GM19455 (cell line): ENCODE measurements around the gene PHF21A.
"Not testable (repeated sequence)": the region's sequence is repeated elsewhere in the genome, so short reads cannot be mapped to it uniquely, and the experiment has no call there.

Experiments used
- ATAC-seq: cut with Tn5 transposase; IDR thresholded peaks from one replicate; pipeline ENCODE4 v1.9.1; 2021; ENCODE audit not compliant: unreplicated experiment

The PHF21A gene

DNA sequence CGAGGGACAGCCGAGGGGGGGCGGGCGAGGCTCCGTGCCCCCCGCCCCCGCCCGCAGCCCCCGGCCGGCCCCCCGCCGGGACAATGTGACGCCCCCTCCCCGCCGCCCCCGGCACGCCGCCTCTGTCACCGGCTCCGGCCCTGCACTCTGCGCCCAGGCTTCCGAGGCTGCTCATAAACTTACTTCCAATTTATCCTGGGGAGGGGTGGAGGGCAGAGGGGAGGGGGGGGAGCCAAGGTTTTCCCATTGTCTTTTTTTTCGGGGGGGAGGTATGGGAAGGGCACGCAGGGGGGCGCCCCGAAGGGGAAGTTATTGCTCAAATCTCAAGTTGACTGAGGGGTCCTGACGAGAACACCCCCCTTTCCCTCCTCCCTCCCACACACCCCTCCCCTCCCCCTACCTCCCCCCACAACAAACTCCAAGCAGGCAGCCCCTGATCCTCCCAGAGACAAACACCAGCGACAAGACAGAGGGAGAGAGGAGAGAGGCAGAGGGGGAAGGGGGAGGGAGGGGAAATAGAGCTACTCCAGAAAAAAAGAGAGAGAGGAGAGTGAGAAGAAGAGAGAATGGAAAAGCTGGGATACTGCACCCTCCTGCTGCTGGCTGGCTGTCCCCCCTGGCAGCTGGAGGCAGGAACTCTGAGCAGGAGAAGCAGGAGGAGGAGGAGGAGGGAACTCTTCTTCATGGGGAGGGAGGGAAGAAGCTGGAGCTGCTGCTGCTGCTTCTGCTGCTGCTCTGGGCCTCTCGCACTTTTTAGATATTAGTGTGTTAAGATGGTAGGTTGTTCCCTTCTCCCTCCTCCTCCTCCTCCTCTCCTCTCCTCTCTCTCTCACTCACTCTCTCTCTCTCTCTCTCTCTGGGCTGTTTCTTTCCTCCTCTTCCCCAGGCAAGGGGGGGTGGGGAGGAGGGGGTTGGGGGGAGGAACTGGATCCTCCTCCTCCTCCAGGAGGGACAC is 631 bp downstream of the PHF21A start:
- ATAC-seq: no peak

DNA sequence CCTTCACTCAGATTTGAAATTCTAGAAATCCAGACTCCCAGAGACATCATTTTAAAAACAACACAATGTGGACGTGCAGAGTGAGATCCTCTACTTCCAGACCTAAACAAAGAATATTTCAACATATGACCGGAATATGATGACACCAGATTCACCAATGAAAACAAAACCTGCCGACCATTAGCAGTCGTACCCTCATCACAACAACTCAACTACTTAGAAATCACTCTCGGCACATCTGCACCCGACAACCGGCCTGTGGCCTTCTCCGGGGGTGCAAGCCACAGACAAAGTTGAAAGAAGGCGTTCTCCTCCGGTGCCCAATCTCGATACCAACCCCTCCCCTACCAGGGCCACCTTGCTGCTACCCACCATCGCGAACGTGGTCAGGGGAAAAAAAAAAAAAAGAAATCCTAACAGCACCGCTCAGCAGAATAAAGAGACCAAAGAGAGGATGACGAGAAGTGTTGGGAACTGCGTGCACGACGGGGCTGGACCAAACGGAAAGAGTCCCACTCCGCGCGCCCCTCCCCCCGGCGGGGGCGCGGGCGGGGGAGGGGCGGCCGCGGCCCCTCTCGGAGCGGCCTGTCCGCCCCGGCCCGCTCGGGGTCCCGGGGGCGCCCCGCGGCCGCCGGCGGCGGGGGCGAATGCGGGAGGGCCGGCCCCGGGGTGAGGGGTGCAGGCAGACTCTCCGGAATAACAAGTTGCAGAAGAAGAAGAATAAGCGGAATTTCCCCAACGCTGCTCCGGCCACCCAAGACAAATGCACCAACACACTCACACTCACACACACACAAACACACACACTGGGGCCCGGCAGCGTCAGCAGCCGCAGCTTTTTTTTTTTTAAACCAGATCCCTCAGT is 1.7 kb downstream of the PHF21A start:
- ATAC-seq: no peak

DNA sequence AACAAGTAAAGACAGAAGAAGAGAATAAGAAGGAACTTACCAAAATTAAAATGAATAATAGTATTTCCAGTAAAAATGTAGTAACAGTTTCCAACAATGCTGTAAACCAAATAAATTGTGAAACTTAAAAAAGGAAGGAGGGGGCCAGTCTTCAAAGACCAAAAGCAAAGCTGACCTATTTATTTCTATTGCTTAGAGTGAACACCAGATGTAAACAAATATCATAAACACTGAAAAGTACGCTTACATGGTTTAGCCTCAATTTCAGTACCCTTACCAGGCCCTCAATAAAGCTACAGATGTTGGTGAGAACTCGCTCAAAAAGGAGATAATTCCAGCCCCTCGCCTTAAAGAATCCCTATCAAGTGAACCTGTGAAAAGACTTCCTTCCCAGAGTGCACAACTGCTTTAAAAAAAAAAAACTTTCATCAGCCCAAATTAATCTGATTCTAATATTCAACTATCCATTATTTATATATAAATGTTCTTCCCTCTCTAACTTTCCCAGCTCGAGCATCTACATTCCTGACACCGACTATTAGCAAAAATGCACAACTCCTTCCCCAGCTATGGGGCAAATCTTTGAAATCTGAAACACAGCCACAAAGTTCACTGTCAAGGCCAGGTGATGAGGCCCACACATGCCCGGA is 2.4 kb downstream of the PHF21A start:
- no peak for ATAC-seq

DNA sequence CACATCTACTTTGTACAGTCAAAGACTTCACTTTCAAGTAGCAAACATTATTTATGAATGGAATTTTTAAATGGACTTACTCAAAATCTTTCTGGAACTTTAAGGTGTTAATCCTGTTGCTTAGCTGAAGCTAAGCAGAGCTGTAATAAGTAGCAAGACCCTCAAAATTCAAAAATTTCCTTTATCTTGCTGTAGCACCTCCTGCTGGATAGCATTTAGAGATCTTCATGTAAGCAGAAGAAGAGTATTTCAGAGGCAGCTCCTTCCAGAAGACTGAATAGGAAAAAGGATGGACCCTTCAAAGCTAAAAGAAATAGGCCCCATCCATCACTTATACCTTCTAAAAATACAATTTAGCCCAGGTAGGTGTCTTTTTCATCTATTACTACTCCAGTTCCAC is 3.4 kb downstream of the PHF21A start:
- no peak for ATAC-seq

DNA sequence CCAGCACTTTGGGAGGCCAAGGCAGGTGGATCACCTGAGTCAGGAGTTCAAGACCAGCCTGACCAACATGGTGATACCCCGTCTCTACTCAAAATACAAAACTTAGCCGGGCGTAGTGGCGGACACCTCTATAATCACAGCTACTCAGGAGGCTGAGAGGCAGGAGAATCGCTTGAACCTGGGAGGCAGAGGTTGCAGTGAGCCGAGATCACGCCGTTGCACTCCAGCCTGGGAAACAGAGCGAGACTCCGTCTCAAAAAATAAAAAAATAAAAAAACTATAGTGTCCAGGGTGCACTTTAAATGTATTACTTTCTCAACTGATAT is 4.6 kb downstream of the PHF21A start:
- not testable (repeated sequence) for ATAC-seq

DNA sequence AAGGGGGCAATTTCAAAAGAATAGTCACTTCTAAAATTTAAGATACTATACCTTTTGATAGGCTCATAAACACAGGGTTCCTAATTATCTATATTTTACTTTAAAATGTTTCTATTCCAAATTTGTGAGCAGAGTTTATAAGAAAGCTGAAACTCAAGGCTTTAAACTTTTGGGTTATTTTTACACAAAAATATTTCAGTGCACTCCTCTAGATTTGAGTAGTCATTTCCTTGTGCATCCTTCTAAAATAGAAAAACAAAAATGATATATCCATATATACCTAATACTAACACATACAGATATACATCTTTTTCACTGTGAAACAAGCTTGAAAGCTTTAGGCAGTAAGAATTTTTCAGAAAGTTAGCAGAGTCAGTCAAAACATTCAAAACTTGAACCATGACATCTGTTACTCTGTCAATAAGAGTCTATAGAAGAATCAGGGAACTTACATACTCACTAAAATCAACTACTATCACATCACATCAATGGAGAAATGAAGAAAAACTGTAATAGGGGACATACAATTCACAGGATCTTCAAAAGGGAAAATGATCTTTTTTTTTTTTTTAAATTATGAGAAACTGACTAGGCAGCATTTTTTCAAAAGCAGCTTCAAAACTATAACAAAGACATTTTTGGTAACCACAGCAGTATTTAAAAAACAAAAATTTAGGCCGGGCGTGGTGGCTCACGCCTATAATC is 5.1 kb downstream of the PHF21A start:
- no peak for ATAC-seq

DNA sequence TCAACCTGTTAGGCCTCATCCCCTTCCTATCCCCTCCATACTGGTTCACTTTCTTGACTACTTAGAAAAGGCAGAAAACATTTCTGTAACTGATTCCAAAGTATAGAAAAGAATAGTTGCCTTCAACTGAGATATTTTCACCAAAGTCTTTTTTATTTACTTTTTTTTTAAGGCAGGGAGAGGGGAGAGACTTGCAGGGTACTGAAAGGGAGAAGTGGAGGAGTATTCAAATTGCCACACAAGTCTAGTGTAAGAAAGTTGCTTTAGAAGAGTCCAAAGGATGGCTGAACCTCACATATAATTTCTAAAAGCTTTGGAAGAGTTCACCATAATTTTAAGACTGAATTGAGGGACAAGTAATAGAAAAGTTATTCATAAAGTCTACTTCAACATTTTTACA is 6.3 kb downstream of the PHF21A start:
- no peak for ATAC-seq

DNA sequence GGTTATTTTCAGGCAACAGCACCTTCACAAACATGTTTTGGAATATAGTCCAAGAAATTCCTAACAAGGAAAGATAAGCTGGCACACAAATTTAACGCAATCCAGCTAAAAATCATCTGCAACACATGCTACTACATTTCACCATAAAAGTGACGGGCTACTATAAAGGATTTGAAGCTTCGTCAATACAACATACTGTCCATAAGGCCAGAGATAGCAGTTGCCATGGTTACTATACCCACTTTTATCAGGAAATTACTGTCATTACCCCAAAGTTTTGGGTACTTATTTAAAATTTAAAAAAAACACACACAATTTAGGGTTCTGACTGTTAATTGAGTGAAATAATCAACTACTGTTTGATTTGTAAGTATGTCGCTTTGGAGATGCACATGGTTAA is 6.9 kb downstream of the PHF21A start:
- no peak for ATAC-seq

DNA sequence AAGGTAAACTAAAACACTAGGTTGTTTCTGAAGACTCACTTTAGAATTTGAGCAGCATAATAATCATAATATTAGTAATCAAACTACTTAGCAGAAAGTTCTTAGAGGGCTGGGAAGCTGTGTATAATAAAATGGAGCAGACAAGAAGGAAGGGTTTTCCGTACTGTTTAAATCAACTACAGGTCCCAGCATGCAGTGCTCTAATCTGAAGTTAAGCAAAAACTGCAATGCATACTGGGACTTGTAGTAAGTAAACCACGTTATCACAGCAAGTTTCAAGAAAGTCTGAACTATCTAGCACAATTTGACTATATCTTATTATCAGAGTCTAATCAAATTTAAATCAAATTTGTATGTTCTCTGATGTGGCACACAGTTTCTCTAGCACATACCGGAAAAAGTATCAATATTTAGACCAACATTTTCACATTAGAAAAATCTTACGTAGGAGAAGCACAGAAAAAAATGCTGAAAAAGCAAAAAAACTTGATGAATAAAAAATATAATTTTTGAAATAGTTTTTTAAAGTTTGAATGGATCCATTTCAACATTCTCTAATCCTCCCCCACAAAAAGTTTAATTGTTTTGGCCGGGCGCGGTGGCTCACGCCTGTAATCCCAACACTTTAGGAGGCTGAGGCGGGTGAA is 8.2 kb downstream of the PHF21A start:
- no peak for ATAC-seq

DNA sequence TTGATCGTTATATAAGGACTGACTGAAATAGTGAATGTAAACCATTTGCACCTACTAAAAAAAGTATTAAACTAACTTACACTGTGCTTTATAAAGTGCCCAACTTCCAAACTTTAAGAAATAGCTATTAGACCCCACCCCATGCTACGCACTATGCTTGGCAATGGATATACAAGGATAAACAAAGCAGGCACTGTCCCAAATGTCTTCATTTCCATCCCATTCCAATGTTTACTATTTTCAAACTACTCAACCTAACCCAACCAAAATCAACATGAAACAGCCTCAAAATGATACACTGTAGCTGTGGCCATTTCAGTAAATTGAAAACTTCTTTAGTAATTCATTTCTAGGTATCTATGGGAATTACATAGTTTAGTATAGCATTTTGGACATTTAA is 12.5 kb downstream of the PHF21A start:
- no peak for ATAC-seq

DNA sequence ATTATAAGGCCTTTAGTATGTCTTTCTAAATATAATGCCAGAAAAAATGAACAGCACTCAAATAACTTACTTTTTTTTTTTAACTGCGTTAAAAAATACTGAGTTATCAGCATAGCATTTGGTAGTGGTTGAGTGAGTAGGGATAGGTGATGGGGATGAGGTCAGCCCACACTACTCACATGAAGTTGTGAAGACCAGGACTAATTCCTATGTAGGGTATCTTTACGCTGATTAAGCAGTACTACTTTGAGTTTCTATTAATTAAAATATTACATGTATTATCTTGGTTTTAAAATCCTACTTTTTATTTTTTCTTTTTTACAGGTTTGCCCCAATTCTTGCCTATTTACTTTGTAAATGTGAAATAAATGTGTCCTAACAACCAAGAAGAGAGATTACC is 13.5 kb downstream of the PHF21A start:
- ATAC-seq: no peak

DNA sequence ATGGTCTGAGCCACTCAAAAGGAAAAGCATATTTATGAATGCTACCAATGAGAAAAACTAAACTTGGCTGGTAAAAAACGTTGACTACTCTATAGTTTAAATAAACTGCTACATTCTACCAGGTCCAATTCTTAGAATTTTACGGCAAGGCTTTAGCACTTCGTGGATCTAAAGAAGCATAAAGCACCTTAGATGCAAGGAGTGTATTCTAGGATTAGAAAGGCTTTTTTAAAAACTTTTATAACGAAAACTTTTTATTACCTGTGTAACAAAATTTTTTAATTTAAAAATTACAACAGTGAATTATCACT is 13.9 kb downstream of the PHF21A start:
- no peak for ATAC-seq

DNA sequence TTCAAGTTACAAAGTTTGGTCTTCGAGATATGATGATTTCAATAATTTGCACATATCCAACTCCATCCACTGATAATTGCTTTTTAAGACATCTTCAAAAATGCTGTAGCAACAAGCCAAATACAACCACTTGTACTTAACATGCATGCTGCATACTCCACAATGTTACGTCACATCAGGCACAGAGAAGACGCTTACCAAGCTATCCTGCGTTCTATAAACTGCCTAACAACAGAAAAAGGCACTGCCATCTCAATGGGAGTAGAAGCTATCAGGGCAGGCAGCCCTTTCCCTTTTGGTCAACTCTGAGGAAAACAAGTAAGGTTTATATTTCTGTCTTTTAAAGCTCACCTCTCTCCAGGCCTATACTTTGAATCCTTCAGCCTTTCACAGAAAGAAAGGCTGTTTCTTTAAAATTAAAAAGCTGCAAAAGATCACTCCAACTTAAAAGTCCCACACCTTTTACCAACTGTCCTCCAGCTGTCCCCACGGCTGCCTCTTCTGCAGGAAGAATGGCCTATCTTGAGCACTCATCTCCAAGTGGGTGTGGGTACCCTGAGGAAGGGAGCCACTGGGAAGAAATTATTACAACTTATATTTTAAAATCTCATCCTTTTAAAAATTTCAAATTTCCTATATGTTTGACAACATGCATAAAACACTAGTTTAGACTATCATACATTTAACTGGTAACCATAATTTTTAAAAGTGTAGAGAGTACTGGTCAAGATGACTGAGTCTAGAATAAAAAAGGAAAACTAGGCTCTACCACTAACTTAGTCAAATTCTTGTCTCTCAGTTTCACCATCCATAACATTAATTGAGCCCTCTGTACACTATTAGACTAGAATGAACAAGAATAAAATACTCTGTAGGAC is 14.5 kb downstream of the PHF21A start:
- no peak for ATAC-seq

DNA sequence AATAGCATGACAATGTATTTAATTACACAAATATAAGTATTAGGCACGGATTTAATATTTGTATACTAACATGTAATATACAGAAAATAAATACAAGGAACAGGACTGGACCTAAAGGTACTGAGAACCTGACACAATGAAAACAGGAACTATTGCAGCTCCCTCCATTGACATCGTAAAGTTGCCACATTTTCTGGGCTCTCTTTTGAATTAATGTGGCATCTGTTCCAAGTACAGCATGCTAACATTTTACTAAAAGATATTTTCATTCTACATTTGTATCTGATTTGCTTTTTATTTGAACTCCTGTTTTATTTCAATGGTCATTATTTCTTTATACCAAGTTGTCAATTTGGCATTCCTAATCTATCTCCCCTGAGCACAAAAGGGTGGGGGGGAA is 15.3 kb downstream of the PHF21A start:
- no peak for ATAC-seq

DNA sequence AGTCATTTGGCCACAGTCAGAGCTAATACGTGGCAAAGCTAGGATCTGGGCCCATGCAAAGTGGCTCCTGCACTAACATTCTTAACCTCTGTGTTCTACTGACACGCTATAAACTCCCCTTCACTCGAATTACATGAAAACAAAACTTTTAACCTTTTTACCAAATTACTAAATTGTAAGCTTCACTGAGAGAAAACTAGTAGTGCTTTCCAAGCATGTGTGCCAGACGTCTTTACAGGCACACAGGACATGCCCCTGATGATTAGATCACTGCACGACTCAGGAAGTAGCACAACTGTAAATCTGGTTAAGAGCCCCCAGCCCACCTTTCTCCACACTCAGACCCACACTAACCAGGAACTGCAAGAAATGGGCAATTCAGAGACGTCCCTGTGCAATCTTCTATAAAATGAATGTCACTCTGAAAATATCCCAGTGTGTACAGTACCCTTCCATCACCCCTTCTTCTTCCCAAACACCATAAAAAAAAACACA is 16.1 kb downstream of the PHF21A start:
- no peak for ATAC-seq

DNA sequence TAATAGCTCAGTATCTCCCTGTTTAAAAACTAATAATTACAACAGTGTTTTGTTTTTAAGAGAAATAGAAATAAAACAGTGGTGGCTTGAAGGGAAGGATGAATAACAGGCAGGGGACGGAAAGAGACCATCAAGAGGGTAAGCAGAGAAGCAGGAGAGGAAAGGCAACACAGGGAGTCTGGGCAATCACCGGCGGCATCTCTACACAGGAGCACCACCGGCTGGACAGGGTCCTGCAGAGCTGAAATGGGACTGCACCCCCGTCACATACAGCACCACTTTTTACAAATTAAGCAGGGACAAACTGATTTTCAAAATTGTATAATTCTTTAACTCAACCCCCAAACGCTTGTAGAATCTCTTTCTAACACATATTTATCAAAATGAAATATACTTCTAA is 18.4 kb downstream of the PHF21A start:
- ATAC-seq: no peak

DNA sequence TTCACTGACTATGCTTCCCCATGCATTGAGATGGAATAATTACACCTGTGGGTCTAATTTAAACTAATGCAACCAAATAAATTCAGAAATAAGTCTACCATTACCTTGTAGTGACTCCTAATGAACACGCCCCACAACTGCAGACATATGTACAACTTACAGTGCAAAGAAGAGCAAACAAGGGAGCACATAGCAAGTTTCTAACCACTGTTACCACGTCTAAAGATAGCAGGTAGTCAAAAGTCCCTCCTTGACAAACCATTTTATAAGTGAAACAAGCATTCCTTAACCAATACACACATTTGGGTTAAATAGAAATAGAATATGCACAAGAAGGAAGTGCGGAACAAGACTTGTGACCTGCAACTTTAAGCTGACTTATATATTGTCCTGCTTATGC is 20.6 kb downstream of the PHF21A start:
- peak; percentile 73 for ATAC-seq

DNA sequence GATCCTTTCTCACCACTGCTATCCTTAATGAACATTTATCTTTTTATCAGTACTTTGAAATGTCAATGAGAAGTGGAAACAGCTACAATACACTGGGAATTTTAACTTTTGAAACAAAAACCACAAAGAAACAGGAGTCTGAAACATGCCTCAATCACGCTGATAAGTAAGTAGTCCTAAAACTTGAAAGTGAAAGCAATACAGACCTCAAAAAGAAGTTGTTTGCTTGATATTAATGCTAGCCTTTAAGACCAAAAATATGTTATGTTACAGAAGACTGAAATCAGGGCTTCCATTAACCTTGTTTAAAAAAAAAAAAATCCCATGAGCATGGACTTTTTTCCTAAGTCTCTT is 21.3 kb downstream of the PHF21A start:
- no peak for ATAC-seq

DNA sequence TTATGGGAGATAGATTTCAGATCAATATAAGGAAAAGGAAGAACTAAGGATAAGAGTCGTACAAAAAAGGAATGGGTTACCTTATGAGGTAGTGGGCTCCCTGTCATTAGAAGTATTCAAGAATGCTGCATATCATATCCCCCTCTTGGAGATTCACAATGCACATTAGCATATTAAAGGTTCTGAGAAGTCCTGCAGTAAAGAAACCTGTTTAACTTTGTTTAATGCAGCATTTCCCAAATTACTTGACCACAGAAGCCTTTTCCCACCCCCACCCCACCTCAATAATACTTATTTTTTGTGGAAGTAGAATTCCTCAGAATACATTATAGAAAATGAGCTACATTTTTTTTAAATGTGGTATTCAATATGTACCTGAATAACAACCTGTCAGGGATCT is 30.9 kb downstream of the PHF21A start:
- no peak for ATAC-seq

DNA sequence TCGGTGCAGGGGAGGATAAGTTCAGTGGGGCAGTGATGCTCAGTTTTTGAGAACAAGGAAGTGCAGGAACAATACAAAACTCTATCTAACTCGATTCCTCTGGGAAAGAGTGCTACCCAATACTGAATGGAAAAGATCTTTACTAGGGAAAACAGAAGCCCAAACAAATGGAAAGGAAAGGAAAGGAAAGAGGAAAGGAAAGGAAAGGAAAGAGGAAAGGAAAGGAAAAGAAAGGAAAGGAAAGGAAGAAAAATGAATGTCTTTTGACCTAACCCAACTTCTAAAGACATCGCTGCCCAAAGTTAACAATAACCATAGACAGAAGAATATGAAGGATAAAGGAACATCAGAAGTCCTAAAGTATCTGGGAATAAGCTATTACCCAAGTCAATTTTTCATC is 41.6 kb downstream of the PHF21A start:
- no peak for ATAC-seq
